Measurements from ENCODE around the gene MISP. TPM values are rescaled to one million over a fixed set of nuclear protein-coding genes. Genes with fewer than 3 reads are reported as not detected.

Gene MISP, protein sequence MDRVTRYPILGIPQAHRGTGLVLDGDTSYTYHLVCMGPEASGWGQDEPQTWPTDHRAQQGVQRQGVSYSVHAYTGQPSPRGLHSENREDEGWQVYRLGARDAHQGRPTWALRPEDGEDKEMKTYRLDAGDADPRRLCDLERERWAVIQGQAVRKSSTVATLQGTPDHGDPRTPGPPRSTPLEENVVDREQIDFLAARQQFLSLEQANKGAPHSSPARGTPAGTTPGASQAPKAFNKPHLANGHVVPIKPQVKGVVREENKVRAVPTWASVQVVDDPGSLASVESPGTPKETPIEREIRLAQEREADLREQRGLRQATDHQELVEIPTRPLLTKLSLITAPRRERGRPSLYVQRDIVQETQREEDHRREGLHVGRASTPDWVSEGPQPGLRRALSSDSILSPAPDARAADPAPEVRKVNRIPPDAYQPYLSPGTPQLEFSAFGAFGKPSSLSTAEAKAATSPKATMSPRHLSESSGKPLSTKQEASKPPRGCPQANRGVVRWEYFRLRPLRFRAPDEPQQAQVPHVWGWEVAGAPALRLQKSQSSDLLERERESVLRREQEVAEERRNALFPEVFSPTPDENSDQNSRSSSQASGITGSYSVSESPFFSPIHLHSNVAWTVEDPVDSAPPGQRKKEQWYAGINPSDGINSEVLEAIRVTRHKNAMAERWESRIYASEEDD
- under 0.01 and 0.17 TPM in 2 replicates for total RNA-seq

DNA sequence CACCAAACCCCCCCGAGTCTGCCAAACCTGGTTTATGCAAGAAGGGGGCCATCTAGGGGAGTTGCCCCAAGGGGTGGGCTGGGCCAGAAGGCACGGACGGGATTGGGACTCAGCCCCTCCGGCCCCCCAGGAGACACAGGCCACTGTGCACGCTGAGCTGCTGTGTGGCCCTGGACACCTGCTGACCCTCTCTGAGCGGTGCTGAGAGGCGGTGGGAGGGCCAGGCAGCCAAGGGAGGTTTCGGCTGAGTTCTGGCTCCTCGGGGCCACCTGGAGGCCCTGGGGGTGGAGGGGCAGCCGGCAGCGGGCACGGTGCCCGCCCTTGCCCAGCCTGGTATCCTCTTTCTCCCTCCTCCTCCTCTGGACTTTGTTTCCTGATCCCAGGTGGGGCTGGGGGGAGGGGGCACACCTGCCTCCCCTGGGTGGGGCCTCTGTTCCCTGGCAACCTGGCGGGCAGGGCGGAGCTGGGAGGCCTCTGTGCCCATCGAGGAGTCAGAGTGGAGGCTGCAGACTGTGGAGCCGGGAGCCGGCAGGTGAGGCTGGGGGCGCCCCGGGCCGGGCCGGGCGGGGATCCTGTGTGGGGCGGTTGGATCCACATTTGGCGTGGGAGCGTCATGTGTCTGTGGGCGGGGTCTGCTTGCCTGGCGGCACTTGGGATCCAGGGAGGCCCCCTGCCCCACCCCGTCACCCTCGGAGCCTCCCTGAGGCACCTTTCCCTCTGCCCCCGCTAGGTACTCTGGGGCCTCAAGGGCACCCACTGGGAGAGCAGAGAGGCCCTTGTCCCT lies at the start of gene MISP:
TSS of gene MISP (plus strand) at position 473 of the 784 bp plus-strand sequence. CDS start 5,835 bp downstream, outside the sequence.

DNA sequence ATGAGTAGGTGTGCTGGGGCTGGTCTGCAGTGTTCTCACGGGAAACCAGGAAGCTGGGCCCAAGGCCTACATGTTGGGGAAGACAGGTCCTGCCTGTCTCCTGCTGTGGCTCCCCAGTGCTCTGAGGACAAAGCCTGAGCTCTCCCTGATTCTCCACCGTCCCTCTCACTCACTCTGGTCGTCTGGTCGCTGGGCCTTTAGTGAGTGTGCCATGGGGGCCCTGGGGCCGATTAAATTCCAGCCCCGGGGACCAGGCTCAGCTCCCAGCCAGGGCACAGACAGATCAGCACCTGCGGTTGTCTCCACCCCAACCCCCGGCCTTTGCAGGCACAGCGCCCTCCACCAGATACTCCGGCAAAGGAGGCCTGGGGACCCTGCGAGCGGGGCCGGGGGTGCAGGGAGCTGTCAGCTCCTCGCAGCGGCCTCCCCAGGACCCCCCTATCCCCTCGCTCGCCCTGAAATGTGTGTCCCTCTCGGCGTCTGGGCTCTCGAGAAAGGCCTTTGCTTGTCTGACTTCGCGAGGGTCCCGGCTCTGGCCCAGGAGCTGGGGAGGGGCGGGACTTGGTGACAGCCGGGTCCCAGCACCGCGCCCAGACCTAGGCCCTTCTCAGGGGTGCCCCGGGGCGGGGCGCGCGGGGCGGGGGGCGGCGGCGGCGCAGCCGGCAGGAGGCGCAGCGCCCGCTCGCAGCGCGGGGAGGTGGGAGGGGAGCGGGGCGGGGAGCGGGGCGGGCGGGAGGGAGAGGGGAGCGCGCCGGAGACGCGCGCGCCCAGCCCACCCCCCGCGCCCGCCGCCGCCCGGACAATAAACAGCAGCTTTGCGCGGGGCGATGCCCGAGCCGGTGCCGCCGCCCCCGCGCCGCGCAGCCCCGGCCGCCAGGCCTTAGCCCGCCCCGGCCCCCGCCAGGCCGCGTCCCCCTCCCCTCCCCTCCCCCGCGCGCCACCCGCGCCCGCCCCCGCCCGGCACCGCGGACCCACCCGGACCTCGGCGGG lies 42.5 kb upstream of the MISP start, which contains the start of gene PALM:
TSS of gene PALM (plus strand) at position 782 of the 990 bp plus-strand sequence. CDS start 212 bp downstream, outside the sequence.

DNA sequence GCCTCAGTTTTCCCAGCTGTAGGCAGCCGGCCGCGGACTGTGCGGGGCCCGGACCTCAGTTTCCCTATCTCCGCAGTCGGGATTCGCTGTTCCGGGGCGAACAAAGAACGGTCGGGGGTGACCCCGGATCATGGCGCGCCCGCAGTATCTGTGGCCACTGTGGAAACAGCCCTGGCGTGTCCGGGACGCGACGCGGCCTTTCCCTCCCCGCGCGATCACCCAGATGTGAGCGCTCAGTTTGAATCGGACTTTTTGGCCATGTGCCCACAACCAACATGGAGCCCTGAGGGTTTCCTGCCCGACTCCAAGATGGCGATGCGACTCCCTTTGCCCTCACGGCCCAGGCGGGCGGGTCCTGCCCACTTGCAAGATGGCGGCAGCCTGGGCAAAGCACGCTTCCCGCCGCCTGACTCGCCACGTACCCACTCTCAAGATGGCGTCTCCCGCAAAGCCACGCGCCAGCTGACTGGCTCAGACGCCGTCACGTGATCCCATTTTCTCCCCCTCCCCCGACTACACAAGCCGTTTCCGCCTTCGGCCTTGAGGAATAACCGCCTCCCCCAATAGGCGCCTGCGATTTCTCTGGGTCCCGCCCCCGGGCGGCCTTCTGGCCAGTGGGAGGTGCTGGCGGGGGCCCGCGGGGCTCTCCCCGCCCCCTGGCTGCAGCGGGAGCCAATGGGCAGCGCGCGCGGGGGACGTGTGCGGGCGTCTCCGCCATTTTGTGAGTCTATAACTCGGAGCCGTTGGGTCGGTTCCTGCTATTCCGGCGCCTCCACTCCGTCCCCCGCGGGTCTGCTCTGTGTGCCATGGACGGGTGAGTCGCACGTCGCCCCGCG lies 46.0 kb downstream of the MISP start, which contains the start of gene PTBP1:
TSS of gene PTBP1 (plus strand) at position 761 of the 836 bp plus-strand sequence. CDS start at position 807, 46 bp downstream.

Other genes starting within 250 kb of the MISP start
- gene TPGS1, start 243.6 kb upstream of the MISP start, total RNA-seq, result 61.4 and 69.1 TPM in 2 replicates
- 49.2 and 67.0 TPM in 2 replicates for gene CDC34, start 219.4 kb upstream of the MISP start, total RNA-seq
- 0.17 TPM in 1 of 2 replicates, not detected in the other for gene GZMM, start 207.1 kb upstream of the MISP start, total RNA-seq
- 327 and 538 TPM in 2 replicates for gene BSG, start 178.5 kb upstream of the MISP start, total RNA-seq
- gene HCN2, start 161.2 kb upstream of the MISP start, total RNA-seq, result 0.73 and 1.7 TPM in 2 replicates
- gene POLRMT, start 117.6 kb upstream of the MISP start, total RNA-seq, result 20.7 and 29.3 TPM in 2 replicates
- gene FGF22, start 111.2 kb upstream of the MISP start, total RNA-seq, result 0.15 TPM in 1 of 2 replicates, not detected in the other
- 21.5 and 24.1 TPM in 2 replicates for gene RNF126, start 87.9 kb upstream of the MISP start, total RNA-seq
- 15.9 and 77.4 TPM in 2 replicates for gene FSTL3, start 74.7 kb upstream of the MISP start, total RNA-seq
- gene PRSS57, start 55.7 kb upstream of the MISP start, total RNA-seq, result 0.17 TPM in 1 of 2 replicates, not detected in the other
- 3.9 and 41.4 TPM in 2 replicates for gene PALM, start 42.2 kb upstream of the MISP start, total RNA-seq
- 72.0 and 99.4 TPM in 2 replicates for gene PTBP1, start 46.3 kb downstream of the MISP start, total RNA-seq
- 0.15 and 2.5 TPM in 2 replicates for gene PLPPR3, start 70.8 kb downstream of the MISP start, total RNA-seq
- gene AZU1, start 76.7 kb downstream of the MISP start, total RNA-seq, result under 0.01 TPM in 1 of 2 replicates, not detected in the other
- gene PRTN3, start 89.9 kb downstream of the MISP start, total RNA-seq, result not detected in 2 replicates
- gene ELANE, start 101.2 kb downstream of the MISP start, total RNA-seq, result 0.66 TPM in 1 of 2 replicates, not detected in the other
- 38.5 and 194 TPM in 2 replicates for gene CFD, start 108.6 kb downstream of the MISP start, total RNA-seq
- gene MED16, start 142.1 kb downstream of the MISP start, total RNA-seq, result 45.8 and 46.6 TPM in 2 replicates
- gene RNU6-9, start 142.4 kb downstream of the MISP start, total RNA-seq, result not detected in 2 replicates
- 16.6 and 23.3 TPM in 2 replicates for gene R3HDM4, start 162.1 kb downstream of the MISP start, total RNA-seq
- not detected in 2 replicates for gene KISS1R, start 166.2 kb downstream of the MISP start, total RNA-seq
- gene ARID3A, start 174.9 kb downstream of the MISP start, total RNA-seq, result 9.2 and 21.7 TPM in 2 replicates
- gene WDR18, start 233.2 kb downstream of the MISP start, total RNA-seq, result 45.3 and 69.4 TPM in 2 replicates
- gene GRIN3B, start 249.3 kb downstream of the MISP start, total RNA-seq, result 0.58 and 2.3 TPM in 2 replicates